ENCODE measurements around the gene ACAD8.

The ACAD8 gene

DNA sequence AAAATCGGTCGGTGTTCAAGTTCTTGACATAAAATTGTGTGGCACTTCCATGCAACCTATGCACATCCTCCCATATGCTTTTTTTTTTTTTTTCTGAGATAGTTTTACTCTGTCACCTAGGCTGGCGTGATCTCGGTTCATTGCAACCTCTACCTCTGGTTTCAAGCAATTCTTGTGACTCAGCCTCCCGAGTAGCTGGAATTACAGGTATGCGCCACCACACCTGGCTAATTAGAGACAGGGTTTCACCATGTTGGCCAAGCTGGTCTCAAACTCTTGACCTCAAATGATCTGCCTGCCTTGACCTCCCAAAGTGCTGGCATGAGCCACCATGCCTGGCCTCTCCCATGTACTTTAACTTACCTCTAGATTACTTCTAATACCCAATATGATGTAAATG, 37.8 kb downstream of the ACAD8 start:
- DNase-seq (ENCODE audit: low read depth), result no peak

DNA sequence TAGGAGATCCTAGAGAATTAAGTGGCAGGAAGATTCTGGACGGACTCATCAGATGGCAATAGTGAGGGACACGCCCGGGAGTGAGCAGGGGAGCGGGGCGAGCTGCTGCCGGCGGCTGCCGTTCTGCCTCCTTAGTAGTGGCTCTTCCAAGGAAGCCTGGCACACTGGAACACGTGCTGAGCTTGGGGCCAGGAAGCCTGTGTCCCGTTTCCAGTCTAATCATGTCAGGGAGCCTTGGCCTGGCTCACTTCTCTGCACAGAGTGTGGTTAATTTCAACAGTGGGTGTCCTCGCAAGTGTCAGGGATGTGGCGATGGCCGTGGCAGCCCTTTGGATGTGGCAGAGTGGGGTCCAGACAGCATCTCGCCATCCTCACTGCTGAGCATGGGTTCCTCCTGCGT, 39.3 kb downstream of the ACAD8 start:
- DNase-seq (ENCODE audit: low read depth), result no peak

DNA sequence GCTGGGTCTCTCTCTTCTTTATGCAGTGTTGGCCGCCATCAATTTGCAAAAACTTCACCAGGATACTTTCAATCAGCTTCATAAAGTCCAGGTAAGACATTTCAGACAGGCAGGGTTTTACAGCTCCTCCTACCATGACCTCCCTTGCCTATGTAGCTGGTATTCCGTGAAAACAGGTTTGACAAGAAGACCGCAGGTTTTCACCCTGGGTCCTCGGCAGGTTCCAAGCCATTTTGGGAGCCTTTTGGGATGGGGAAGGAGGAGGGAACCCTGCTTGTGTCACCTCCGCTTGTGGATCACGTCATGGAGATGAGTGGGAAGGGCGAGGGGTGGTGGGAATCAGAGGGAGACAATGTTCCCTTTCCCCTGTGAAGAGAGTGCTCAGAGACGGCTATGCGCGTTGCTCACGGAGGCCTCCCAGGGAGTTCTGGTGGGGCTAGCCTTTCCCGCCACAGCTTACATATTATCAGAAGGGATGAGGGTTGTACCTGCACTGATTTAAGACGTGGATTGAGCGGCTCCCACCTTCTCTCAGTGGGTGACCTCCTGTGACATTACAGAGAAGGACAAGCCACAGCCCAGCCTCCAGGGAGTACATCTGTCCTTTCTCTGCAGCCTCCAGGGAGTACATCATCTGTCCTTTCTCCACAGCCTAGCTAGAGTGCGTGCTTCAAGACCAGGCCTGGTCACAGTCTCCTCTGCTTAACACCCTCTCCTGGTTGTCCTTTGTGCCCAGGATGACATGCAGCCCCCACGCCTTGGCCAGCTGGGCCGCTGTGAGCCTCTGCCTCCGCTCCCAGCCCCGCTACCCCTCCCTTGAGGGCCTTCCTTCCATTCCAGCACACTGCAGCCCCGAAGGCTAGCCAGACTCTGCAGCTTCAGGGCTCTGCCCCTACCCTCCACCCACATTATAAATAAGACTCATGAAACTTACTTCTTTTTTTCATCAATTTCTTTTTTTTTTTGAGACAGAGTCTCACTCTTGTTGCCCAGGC, 40.0 kb downstream of the ACAD8 start:
- DNase-seq (ENCODE audit: low read depth), result no peak

DNA sequence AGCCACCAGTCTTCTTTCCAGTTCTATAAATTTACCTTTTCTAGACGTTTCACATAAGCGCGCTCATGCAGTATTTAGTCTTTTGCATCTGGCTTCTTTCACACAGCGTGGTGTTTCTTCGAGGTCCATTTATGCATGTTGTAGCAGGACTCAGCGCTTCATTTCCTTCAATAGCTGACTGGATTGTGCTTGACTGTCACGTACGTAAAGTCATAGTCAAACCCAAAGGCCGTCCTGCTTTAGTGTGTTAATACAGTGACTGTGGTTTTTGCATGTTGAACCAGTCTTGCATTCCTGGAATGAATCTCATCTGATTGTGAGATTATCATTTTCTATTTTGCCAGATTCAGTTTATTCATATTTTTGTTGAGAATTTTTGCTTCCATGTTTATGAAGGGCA, 41.3 kb downstream of the ACAD8 start:
- DNase-seq (ENCODE audit: low read depth), result no peak

DNA sequence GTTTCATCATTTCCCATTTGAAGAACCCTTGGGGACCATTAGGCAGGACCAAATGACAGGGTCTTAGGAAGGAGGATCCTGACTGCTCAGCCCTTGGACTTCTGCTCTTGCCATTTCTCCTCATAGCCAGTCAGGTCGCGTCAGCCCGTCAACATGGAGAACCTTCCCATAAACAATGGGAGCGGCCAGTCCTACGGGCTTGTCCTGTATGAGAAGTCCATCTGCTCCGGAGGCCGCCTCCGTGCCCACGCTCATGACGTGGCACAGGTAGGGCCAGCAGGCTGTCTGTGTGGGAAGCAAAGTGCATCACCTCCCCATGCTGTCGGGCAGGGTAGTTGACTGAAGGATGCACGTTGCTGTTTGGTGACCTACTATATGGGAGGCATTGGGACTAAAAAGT, 58.9 kb downstream of the ACAD8 start:
- no peak for DNase-seq (ENCODE audit: low read depth)

DNA sequence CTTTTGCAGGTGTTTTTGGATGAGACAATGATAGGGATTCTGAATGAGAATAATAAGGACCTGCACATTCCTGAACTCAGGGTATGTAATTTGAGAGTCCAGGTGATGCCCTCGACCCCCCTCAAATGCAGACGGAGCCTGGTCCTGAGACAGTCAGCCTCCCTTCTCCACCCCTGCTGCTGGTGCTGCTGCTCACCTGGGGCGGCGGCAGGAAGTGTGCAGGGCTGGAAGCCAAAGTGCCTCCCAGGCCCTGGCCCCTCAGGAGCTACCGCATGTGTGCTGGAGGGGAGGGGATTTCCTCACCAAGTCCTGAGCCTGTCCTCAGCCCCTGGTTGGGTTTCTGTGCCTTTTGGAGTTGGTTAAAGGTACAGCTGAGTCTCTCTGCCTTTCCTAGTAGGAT, 59.4 kb downstream of the ACAD8 start:
- no peak for DNase-seq (ENCODE audit: low read depth)

DNA sequence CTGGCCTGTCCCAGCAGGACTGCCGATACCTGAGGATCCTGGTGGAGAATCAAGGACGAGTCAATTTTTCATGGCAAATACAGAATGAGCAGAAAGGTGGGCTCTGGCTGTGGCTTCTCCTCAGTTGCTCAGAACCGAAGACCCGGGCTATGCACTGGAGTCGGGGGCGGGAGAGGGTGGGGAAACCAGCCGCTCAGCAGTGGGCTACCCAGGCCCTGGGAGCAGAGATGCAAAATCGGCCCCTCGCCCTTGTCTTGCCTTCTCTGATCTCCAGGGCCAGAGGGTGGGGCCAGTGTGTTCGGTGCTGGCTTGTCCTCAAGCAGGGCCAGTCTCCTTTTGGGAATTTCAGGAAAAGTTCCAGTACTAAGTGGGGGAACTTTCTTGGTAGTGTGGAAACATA, 60.0 kb downstream of the ACAD8 start:
- DNase-seq (ENCODE audit: low read depth), result no peak

DNA sequence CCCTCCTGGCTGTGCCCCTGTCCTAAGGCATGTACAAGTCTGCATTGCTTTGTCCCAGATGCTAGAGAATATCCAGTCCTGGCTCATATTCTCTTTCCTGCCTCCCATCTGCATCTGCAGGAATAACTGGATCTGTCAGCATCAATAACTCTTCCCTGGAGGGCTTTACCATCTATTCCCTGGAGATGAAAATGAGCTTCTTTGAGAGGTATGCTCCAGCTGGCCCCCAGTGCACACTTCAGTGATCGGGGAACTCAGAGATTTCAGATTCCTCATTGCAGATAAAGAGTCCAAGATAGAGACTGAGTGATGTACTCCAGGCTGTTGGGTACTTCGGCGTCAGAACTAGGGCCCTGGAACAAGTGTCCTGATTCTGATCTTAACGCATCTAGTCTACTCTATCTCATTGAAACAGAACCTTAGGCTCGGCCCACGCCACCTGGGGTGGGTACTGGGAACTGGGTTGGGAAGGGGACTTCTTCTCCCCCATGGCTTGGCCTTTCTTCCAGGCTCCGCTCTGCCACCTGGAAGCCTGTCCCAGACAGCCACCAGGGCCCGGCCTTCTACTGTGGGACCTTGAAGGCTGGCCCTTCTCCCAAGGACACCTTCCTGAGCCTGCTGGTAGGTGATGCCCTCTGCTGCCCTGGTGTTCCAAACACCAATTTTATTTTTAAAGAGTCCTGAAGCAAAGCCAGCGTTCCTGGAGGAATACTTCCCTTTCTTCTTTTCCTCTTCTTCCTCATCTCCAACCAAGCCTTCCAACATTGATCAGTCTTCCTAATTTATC, 60.6 kb downstream of the ACAD8 start:
- no peak for DNase-seq (ENCODE audit: low read depth)

All from stimulated activated CD8-positive, alpha-beta memory T cell treated with anti-CD3 and anti-CD28 coated beads, Interleukin-4, amount 100 ng/mL, for 24 hours (primary cell).